ENCODE results near the gene NACA2. TPM values are rescaled to one million over a fixed set of nuclear protein-coding genes. Genes with fewer than 3 reads are reported as not detected.
"Not testable (repeated sequence)": the region's sequence is repeated elsewhere in the genome, so short reads cannot be mapped to it uniquely, and the experiment has no call there.

Gene NACA2
- total and polyA plus RNA-seq, 2 of the 4 experiments (the other 2 are of a cell fraction), result not detected

GRCh38 chr17:61587242-61587641 lies 3.8 kb downstream of the NACA2 start:
- H4K20me1 ChIP-seq (ENCODE audit: insufficient read depth, low read length), result no peaks in the 10 kb centered on the region
- no peak overlapping the region for H3K4ac ChIP-seq (ENCODE audit: low read depth, low read length)
- H2AK9ac ChIP-seq (replicated peaks; ENCODE audit: low read depth, low read length, poor library complexity), result no peak overlapping the region
- H2BK15ac ChIP-seq (ENCODE audit: low read depth, low read length), result no peak overlapping the region
- H3K4me1 ChIP-seq (ENCODE audit: control insufficient read depth, insufficient read depth, low read length), result no peaks in the 10 kb centered on the region
- no peak overlapping the region for H2BK120ac ChIP-seq (ENCODE audit: low read depth, low read length)
- no peaks in the 10 kb centered on the region for H3K9me3 ChIP-seq (ENCODE audit: control insufficient read depth, insufficient read depth, low read length)
- H4K91ac ChIP-seq (ENCODE audit: insufficient read depth, low read depth, low read length), result no peak overlapping the region
- H3K27ac ChIP-seq (ENCODE audit: insufficient read depth, low read length), result no peak overlapping the region
- H4K8ac ChIP-seq (ENCODE audit: low read depth in 2 of 2, low read length in 2 of 2), result no peak overlapping the region
- no peaks in the 10 kb centered on the region for H3K79me1 ChIP-seq (ENCODE audit: low read depth in 1 of 2, low read length in 2 of 2)
- H3K56ac ChIP-seq (ENCODE audit: extremely low read depth, insufficient read depth, low read length), result no peak overlapping the region
- no peaks in the 10 kb centered on the region for H3K9me1 ChIP-seq (ENCODE audit: insufficient read depth, low read length)
- H4K5ac ChIP-seq (ENCODE audit: low read depth, low read length), result no peak overlapping the region
- H2BK20ac ChIP-seq (ENCODE audit: low read depth, low read length), result no peak overlapping the region
- in situ Hi-C loops (cut with MboI; ENCODE audit: low sequenced_read_pairs), result no loop called here
- no peak overlapping the region for H2BK5ac ChIP-seq (ENCODE audit: low read depth, low read length, poor library complexity, severe bottlenecking)
- intact Hi-C loops (cut with micrococcal nuclease), result no loop called here
- ChIA-PET POLR2A (ENCODE audit: unreplicated experiment) (no interaction called here), CTCF (interaction anchor here (1.0 kb wide), 1 partner anchor 13 kb away, joined by 3 read pairs; no protein-coding TSS in a partner anchor)
- no CpG with 5 or more reads among the region's 1 CpG for WGBS, 2 experiments (ENCODE audit: extremely low coverage in 2 of 2, insufficient read length in 1 of 2)
- no peak overlapping the region for H2AK5ac ChIP-seq (ENCODE audit: low read depth, low read length)
- no peak for TF ChIP-seq RAD21 (IDR thresholded peaks at IDR 0.05; ENCODE audit: low read length)
- TF ChIP-seq USF2 (IDR thresholded peaks at IDR 0.05; ENCODE audit: low read depth, low read length), result no peak
- no peak for TF ChIP-seq MAZ (IDR thresholded peaks at IDR 0.05; ENCODE audit: borderline replicate concordance, low read depth, low read length)
- no peak for TF ChIP-seq SMC3 (IDR thresholded peaks at IDR 0.05; ENCODE audit: low read depth, low read length)
- TF ChIP-seq MXI1 (IDR thresholded peaks at IDR 0.05; ENCODE audit: borderline replicate concordance, low read depth, low read length), result no peak
- TF ChIP-seq NFE2L2 (IDR thresholded peaks at IDR 0.05; ENCODE audit: low read depth, low read length), result no peak
- H3K14ac ChIP-seq (replicated peaks; ENCODE audit: low read depth, low read length), result no peak overlapping the region
- H3K4me2 ChIP-seq (ENCODE audit: low read depth, low read length), result no peak overlapping the region
- H3K9ac ChIP-seq (ENCODE audit: low read depth, low read length), result no peak overlapping the region
- ATAC-seq (ENCODE audit: low read depth) (no peak), DNase-seq (no peak)
- peaks cover 17% of the 10 kb centered on the region for H3K27me3 ChIP-seq (ENCODE audit: control insufficient read depth, insufficient read depth, low read length)
- H2AFZ ChIP-seq (replicated peaks; ENCODE audit: low read length, poor library complexity), result no peak overlapping the region
- H3K23ac ChIP-seq (ENCODE audit: low read depth, low read length), result no peak overlapping the region
- no peak overlapping the region for H3K18ac ChIP-seq (ENCODE audit: low read depth, low read length)
- H3K4me3 ChIP-seq (ENCODE audit: insufficient read depth, low read depth, low read length), result no peak overlapping the region
- no TSS peak for BruUV-seq (replicated peaks)
- dilution Hi-C loops (cut with HindIII; ENCODE audit: low sequenced_read_pairs, unreplicated experiment), result no loop called here
- H3K36me3 ChIP-seq (ENCODE audit: control insufficient read depth, insufficient read depth, low read length), result no peaks in the 10 kb centered on the region

- ATAC-seq (ENCODE audit: low read depth); H3K9ac ChIP-seq (ENCODE audit: low read depth, low read length); H3K4me2 ChIP-seq (ENCODE audit: low read depth, low read length); BruUV-seq (replicated peaks); H3K4me1 ChIP-seq (ENCODE audit: control insufficient read depth, insufficient read depth, low read length); intact Hi-C loops (cut with micrococcal nuclease); H3K36me3 ChIP-seq (ENCODE audit: control insufficient read depth, insufficient read depth, low read length); H2AK5ac ChIP-seq (ENCODE audit: low read depth, low read length); H3K14ac ChIP-seq (replicated peaks; ENCODE audit: low read depth, low read length); H2AFZ ChIP-seq (replicated peaks; ENCODE audit: low read length, poor library complexity); H3K23ac ChIP-seq (ENCODE audit: low read depth, low read length); H3K9me1 ChIP-seq (ENCODE audit: insufficient read depth, low read length); H3K27ac ChIP-seq (ENCODE audit: insufficient read depth, low read length); H3K18ac ChIP-seq (ENCODE audit: low read depth, low read length); H4K5ac ChIP-seq (ENCODE audit: low read depth, low read length); H4K8ac ChIP-seq (ENCODE audit: low read depth in 2 of 2, low read length in 2 of 2); H3K79me1 ChIP-seq (ENCODE audit: low read depth in 1 of 2, low read length in 2 of 2); H2BK15ac ChIP-seq (ENCODE audit: low read depth, low read length); H3K4ac ChIP-seq (ENCODE audit: low read depth, low read length); H4K91ac ChIP-seq (ENCODE audit: insufficient read depth, low read depth, low read length); H3K56ac ChIP-seq (ENCODE audit: extremely low read depth, insufficient read depth, low read length); H4K20me1 ChIP-seq (ENCODE audit: insufficient read depth, low read length); H3K4me3 ChIP-seq (ENCODE audit: insufficient read depth, low read depth, low read length); CTCF ChIA-PET; POLR2A ChIA-PET (ENCODE audit: unreplicated experiment); H2BK20ac ChIP-seq (ENCODE audit: low read depth, low read length); dilution Hi-C loops (cut with HindIII; ENCODE audit: low sequenced_read_pairs, unreplicated experiment); in situ Hi-C loops (cut with MboI; ENCODE audit: low sequenced_read_pairs); H3K9me3 ChIP-seq (ENCODE audit: control insufficient read depth, insufficient read depth, low read length); DNase-seq; H2AK9ac ChIP-seq (replicated peaks; ENCODE audit: low read depth, low read length, poor library complexity); H2BK120ac ChIP-seq (ENCODE audit: low read depth, low read length); H2BK5ac ChIP-seq (ENCODE audit: low read depth, low read length, poor library complexity, severe bottlenecking): not testable (repeated sequence)
- peaks cover 15% of the 10 kb centered on the region for H3K27me3 ChIP-seq (ENCODE audit: control insufficient read depth, insufficient read depth, low read length)
- WGBS, 2 experiments (ENCODE audit: extremely low coverage in 2 of 2, insufficient read length in 1 of 2), result no CpG with 5 or more reads among the region's 3 CpGs
Observed at GRCh38 chr17:61586622-61587021, 4.4 kb downstream of the NACA2 start.

Measured in IMR-90 (cell line).